HG03521 (cell line): ENCODE results near the gene CERS2.

Experiments used
- ATAC-seq: cut with Tn5 transposase; IDR thresholded peaks from one replicate; pipeline ENCODE4 v1.9.1; 2021; ENCODE audit warnings: mild to moderate bottlenecking, moderate library complexity; ENCODE audit not compliant: unreplicated experiment

CERS2 gene, protein sequence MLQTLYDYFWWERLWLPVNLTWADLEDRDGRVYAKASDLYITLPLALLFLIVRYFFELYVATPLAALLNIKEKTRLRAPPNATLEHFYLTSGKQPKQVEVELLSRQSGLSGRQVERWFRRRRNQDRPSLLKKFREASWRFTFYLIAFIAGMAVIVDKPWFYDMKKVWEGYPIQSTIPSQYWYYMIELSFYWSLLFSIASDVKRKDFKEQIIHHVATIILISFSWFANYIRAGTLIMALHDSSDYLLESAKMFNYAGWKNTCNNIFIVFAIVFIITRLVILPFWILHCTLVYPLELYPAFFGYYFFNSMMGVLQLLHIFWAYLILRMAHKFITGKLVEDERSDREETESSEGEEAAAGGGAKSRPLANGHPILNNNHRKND

DNA sequence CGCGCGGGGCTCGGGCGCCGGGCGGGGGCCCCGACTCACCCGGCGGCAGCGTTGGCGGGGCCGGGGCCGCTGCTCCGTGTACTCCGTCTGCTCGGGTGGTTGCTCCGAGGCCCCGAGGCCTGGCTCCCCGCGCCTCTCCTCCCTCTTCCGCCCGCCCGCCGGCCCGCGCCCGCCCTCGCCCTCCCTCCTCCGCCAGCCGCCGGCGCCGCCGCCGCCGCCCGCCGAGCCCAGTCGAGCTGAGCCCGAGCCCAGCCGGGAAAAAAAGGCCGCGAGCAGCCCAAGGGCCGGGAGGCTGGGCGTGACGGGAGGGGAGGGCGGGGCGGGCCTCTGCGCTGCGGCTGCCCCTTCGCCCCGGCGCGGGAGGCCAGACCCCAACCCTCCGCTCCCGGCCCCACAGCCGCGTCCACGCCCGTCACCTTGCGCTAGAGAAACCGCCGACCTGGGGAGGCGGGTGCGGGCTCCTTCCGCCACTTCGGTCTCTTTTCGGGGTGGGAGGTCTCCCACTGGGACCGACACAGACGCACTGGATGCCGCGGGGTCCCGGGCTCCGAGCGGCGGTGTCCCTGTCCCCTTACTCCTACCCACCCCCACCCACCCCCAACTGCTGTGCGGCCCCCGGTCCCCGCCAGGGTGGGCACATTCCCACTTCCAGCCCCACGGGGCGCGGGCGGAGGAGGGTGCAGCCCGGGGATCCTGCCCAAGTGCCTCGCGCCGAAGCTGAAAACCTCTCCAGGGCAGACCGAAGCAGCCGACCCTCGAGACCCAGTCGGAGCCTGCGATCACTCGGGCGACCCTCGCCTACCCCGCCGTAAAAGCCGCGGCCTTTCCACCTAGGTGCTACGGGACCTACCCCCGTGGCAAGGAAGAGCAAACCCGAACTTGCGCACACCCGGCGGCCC, at the start of gene CERS2:
Gene CERS2 (minus strand): TSS at position 256 of the 899 bp plus-strand sequence. CDS start 5,745 bp downstream, outside the sequence.
- peak; percentile 48 for ATAC-seq

DNA sequence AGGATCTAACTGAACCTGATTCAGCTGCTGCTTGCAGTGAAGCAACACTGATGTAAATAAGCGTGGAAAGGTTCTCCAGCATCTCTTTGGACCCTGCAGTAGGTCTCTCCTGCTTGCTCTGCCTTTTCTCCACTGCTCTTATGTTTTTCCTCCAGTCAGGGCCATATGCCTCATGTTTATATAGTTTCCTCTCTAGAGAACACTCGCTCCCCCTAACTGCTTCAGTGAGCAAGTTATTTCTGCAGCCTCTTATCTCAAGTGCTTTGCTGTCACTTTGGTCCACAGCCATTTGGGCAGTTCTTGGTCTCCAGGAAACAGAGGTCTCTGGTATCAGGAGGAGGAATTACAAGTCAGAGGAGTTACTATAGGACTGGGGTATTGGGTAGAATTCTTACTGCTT, 38.9 kb upstream of the CERS2 start:
- no peak for ATAC-seq

DNA sequence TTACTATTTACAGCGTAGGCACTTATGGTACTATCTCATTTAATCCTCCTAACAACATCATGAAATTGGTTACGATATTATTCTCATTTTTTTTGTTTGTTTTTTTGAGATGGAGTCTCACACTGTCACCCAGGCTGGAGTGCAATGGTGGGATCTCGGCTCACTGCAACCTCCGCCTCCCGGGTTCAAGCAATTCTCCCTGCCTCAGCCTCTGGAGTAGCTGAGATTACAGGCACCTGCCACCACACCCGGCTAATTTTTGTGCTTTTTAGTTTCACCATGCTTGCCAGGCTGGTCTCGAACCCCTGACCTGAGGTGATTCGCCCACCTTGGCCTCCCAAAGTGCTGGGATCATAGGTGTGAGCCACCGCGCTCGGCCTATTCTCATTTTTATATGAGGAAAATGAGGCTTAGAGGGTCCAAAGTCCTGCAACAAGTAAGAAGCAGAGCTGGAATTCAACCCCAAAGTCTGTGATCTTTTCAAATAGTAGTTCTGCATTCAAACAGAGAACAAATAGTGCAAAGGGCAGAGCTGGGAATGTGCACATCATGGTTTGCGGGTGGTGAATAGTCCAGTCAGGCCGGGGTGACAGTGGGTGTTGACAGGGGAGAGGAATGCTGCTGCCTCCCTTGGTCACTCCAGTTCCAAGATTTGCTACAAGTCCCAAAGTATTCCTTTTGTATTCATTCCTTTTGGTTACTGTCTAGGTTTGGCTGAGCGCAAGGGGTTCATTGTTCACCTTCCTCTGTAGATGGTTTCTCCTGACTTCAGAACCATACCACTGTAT, 38.2 kb upstream of the CERS2 start:
- no peak for ATAC-seq

DNA sequence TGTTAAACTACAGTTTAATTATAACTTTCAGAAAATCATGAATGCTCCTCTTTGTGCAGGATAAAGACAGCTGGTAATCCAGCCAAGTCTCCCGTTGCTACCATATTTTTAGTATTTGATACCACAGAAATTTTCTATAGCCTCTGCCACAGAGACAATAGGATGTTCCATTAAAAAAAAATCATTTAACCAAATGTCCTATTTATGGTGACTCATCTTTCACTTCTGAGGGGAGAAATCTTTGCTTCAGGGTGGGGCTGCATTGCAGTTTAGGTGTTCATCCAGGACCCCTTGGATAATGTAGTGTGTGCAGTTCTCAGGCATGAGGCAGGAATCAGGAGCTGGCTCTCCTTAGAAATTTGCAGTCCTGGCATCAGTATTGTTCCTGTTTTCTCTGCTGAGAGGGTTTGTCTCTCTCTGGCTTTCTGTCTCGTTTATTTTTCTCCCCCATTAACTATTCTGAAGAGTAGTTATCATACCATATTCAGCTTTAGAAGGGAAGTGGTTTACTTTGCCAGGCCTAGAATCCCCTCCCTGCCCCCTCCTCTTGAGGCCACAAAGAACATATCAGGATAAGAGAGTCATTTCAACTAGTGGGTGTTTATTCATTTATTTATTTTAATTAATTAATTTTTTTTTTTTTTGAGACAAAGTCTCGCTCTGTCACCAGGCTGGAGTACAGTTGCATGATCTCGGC, 36.7 kb upstream of the CERS2 start:
- ATAC-seq, result no peak

DNA sequence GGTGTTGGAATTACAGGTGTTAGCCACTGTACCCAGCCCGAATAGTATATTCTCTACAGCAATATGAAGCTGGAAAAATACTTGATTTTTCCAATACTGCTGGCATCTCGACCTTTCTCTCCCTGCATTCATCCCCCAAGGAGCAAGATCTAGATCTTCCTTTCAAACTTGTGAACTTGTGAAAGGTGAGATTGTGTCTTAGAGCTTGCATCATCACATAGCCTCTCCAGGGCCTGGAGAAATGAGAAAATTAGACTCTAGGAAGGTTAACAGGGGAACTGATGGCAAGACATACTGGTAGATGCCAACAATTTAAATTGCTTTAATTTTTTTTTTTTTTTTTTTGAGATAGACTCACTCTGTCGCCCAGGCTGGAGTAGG, 35.7 kb upstream of the CERS2 start:
- no peak for ATAC-seq

DNA sequence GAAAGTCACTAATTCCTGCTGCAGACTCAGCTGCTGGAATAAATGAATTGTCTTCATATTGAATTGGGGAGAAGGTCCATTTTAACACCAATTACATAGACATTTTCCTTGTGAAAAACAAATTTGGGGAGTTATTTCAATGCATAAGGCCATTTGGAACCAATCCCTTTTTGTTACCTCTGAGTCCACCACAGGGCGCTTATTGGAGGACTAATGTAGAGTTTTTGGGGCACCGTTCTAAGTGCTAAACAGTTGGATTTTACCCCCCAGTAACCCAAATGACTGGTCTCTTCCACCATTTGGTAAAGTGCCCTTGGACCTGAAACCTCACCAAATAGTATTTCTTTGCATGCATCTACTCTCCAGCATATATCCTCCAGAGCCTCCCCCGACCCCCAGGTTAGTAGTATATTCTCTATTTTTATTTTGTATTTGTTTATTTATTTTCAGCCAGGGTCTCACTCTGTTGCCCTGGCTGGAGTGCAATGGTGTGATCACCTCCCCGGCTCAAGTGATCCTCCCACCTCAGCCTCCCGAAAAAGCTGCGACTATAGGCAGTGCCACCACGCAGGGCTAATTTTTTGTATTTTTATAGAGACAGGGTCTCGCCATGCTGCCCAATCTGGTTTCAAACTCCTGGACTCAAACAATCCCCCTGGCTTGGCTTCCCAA, 35.2 kb upstream of the CERS2 start:
- no peak for ATAC-seq

DNA sequence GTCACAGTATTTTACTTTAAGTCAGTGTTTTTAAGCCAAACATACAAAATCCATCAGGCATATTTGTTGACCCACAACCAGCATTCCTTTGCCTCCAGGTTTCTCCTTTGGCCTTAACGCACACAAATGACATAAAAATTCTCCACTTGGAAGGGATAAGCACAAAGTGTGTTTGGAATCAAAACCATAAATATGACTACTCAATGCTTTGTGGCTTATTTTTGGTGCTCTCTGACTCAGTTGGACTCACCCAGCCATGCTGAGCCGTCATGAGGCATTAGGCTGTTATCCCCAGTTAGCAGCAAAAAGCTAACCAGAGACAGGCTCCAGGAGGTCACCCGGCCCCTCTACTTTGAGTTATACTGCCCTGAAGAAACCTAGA, 34.6 kb upstream of the CERS2 start:
- ATAC-seq, result no peak

DNA sequence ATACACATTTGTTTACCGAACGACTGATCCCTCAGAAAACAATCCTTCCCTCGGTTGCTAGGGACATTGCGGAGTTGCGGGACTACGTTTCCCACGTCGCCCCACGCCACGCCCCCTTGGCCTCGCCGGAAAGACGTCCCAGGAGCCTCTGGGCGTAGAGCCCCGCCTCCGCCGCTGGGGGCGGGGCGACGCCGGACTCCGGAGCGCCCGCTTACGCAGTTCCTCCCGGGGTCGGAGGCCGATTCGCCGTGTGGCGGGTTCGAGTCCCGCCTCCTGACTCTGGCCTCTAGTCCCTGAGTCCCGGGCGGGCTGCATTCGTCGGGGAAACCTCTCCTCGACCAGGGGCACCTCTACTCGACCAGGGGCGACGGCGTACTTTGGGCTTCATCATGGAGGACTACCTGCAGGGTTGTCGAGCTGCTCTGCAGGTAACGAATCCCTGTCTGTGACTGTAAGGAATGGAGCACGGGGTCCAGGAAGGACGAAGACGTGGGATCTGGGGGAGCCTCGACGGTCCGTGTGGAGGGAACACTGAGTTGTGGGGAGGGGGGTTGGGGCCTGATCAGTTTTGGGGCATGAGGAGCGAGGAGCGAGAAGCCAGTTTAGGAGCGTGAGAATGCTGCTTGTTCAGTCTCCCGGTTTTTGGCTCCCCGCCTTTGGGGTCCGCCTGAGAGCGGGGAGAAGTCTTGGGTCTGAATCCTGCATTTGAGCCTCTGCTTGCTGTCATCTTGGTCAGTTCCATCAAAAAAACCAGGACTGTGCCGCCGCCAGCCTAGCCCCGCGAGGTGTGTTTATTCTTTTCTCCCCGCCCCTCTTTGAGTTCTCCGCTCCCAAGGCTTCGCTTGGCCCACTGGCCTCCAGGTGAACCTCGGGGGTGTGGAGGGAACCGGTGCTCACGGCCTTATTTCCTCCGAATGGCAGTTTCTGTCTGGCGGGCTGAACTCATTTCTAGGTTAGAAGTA, 33.9 kb upstream of the CERS2 start, which contains the start of gene PRUNE1:
Gene PRUNE1 (plus strand): TSS at position 206 of the 962 bp plus-strand sequence. CDS start 184 bp downstream, at position 390.
- ATAC-seq, result peak; percentile 87

DNA sequence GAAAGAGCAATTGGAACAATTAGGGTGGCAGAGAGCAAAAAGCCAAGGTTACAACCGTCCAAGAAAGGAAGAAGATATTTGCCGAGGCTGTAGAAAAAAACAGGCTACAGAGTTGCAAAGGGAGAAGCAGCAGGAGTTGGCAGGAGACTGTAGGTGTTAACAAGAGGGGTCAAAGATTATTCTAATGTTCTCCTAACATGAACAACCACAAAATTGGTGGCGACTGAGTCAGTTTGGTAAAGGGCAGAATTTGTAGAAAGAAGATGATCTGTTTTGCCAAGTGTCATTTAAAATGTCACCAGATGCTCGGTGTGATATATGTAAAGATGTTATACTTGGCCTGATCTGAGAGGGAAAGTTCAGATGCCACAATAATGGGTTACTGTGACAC, 33.2 kb upstream of the CERS2 start:
- no peak for ATAC-seq

DNA sequence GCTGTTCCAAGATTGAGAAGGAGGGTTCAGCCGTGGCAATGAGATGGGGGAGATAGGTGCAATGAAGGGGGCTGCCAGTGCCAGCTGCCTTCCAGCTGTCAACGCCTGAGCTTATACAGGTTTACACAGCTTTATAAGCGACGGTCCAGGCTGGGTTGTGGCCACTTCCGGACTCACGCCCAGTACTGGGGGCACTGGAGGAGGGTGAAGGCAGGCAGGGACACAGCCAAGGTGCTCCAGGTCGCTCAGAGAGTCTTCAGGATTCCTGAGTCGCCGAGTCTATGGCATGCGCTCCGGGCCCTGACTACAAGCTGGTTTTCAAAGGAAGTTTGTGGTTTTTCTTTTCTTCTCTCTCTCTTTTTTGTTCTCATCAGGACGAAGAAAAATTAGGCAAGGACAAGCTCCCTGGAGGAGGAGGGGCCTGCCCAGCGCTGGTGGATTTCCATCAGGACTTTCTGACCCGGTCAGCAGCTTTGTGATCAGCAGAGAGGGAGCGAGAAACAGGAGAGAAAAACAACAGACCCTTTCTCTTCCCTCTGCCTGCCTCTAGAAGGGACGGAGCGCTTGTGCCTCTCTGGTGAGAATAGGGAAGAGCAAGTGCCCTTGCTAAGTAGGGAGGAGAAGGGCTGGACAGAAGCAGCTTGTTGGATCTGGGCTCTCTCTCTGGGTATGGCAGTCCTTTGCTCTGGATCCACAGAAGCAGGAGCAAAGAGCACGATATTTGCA, 31.9 kb upstream of the CERS2 start, which contains the start of gene MINDY1:
Gene MINDY1 (minus strand): TSS at position 576 of the 726 bp plus-strand sequence. CDS start 4,285 bp downstream, outside the sequence.
- ATAC-seq, result no peak

DNA sequence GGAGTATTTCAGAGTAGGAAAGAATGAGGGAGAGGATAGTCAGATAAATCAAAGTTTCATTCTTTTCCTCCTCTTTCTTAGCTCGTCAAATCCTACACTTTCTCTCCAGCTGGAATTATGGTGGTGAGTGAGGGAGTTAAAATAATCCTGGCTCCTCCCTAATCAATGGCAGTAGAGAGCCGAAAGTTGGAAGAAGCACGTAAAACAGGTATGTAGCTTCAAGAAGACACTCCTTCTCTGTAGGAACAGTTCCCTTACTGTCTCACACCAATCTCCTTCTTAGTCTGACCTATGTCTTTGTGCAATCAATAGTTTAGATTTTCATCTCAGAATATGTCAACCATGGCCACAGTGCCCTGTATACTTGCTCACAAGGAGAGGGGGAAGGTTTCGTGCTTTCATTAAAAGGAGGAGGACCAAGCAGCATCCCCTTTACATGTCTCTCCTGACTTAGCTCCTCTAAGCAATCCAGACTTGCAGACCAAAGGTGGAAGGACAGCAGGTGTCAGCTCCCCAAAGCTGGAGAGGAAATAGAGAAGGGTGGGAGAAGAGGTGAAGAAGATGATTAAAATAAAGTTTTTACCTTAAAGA, 31.2 kb upstream of the CERS2 start:
- no peak for ATAC-seq

DNA sequence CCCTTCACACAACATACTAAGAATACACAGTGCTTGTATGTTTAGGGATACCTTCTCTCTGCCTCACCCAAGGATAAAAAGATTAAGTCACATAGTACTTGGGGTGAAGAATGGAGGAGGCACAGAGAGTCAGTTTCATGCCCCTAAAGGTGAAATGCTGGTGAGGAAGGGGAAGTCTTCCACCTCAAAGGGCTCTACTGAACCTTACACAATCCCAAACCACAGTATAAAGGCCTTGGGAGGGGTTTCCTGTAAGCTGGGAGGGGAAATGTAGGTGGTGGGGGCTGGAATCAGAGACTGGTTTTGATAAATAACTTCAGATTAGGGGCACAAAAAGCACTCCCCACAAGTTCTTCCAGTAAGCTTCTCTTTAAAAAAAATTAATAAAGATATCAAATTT, 28.5 kb upstream of the CERS2 start:
- no peak for ATAC-seq

DNA sequence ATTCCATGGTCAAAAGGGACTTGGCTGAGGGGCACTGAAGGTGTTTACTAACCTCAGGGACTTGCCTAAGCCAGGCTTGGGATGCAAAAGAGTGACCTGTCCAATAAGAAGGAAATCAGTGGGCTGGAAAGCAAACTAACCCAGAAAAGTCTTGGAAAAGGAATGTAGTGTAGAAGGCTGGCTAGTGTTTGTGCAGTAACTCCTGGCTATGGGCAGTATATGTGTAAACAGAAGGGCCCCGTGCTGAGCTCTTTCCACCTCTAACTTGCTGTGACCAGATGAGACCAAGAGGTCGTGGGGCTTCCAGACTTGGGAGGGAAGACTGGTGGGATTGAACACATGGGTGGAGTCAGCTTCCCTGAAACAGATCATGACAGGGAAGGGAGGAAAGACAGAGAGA, 28.0 kb upstream of the CERS2 start:
- ATAC-seq, result no peak

DNA sequence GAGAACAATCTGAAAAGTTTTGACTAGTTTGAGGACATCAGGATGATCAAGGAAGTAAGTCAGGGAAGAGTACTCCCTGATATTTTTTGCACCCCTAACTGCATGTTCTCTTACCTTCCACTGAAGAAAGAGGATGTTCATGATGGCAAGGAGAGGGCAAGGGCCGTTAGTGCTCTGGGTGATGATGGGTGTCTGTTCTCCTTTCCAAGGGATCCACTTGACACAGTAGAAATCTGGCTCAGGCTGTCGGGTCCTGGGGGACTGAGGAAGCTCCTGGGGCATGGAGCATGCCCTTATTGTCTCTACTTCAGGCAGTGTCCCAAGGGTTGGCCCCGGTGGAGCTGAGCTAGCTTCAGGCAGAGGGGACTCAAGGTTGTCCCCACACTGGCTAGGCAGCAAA, 27.4 kb upstream of the CERS2 start:
- no peak for ATAC-seq

DNA sequence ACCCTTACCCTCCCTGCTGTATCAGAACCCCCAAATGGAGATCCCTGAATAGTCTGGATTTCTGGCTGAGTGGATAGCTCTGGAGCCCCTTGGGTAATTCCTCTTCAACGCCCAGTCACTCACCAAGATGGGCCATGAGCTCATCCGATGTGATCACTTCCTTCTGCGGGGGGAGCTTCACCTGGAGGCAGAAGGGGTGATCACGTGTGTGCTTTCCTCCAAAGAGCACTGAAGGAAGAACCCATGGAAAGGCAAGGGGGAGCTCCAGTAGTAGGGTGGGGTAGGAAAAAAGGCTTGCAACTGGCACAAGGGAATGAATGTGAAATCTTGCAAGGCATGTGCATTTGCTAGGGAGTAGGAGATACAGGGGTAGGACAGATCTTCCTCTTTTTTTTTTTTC, 27.0 kb upstream of the CERS2 start:
- ATAC-seq, result no peak

DNA sequence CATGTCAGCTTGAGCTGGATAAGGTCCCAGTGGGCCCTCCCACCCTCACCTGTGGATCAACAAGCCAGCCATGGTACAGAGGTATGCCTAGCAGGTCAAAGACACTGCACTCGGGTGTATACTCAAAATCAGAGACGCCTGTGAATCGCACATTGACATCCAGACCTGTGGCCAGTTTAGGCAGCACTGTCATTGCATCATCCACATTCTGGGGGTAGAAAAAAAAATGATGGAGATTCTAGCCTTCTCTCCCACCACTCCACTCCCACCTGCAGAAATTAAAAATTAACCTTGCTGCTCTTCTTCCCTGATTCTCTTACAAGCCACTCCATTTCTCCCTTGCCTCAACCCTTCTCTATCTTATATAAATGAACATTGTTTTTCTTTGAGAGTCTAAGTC, 25.8 kb upstream of the CERS2 start:
- ATAC-seq, result no peak

DNA sequence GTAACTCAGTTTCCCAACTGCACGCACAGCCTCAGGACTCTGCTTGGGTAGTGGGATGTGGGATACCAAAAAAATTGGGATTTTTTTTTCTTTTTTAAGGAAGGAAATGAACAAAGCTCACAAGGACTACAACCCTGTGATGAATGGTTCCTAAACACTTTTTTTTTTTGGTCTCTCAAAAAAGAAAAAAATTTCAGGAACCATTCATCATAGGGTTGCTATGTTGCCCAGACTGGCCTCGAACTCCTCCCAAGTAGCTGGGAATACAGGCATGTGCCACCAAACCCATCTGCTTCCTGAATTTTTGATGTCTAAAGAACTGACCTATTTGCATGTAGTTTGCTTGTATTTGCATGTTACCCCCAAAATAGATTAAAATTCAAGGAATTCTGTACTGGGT, 25.3 kb upstream of the CERS2 start:
- no peak for ATAC-seq
